Kasumi-1 (cell line): ENCODE measurements around the gene CES5A.
"Not testable (repeated sequence)": the region's sequence is repeated elsewhere in the genome, so short reads cannot be mapped to it uniquely, and the experiment has no call there.

Source experiments
- DNase-seq, 2 experiments: peaks; one replicate each; lab custom pipeline; 2025; lab: John Stamatoyannopoulos, UW

CES5A gene

DNA sequence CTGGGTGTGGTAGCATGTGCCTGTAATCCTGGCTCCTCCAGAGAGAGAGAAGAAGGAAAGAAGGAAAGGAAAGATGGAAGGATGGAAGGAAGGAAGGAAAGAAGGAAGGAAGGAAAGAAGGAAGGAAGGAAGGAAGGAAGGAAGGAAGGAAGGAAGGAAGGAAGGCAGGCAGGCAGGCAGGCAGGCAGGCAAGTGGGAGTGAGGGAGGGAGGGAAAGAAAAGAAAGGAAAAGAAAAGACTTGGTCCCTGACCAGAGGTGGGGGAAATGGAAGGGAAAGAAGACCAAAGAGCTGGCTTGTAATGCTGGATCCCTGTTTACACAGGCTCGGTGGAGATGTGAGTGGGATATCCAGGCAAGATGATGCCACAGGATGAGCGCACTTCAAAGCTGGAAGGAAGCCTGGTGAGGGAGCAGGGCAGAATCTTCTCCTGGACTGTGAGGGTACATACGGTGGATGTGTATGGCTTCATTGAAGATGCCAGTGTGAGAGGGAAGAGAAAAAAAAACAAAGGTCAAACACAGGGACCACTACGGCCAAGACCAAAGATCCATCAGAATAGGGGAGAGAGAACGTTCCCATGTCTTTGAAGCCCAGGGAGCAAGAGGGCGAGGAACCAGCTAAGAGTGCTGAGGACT, 44.4 kb downstream of the CES5A start:
- DNase-seq: no peak

- DNase-seq: not testable (repeated sequence)
These were observed 45.9 kb downstream of the CES5A start for GRCh38 chr16:55829232-55829631.

- no peak for DNase-seq
These were observed 46.5 kb downstream of the CES5A start for GRCh38 chr16:55828680-55829079.

DNA sequence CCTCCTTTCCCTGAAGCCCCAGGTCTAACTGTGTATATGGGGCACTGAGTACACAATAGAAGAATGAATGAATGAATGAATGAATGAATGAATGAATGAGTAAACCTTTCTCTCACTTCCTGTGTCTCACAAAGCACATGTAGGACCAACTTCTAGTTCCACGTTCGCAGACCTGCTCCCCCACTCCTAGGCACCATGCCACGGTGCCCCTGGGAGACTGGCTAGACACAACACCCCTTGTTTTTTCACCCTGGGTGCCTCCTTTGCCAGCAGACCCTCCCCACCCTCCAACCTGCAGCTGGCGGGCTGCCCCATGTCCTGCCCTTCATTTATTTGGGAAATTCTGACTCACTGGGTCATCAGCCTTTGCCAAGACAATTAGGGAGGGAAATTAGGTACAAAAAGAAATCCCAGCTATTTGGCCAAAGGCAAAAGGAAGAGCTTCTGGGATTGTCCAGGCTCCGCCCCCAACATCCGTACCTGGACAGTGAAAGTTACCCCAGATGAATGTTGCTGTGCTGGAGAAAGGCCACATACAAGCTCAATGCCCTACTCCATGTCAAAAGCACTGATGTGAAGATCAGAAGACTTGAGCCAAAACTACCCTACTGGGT, 50.0 kb downstream of the CES5A start:
- no peak for DNase-seq

- DNase-seq: no peak
These were observed 50.6 kb downstream of the CES5A start for GRCh38 chr16:55824473-55825000.

- DNase-seq: no peak
These were observed 52.8 kb downstream of the CES5A start for GRCh38 chr16:55822280-55822810.

- DNase-seq: no peak
These were observed 54.0 kb downstream of the CES5A start for GRCh38 chr16:55821210-55821609.

DNA sequence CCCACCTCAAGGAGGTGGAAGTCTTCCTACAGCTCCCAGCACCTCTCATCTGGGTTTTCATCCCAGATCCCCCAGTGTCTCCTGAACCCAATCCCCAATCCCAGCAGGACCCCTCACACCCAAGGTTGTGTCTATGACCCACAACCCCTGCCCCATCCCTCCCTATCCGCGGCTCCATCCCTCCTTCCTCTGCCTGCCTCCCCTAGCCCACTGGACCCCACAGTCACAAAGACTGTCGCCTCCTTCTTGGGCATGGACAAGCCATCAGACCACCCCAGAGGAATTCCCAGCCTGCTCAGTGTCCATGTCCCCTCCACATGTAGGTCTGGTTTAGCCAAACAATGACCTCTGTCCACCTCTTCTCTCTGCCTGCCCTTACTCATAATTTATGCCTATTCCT, 54.6 kb downstream of the CES5A start:
- no peak for DNase-seq

DNA sequence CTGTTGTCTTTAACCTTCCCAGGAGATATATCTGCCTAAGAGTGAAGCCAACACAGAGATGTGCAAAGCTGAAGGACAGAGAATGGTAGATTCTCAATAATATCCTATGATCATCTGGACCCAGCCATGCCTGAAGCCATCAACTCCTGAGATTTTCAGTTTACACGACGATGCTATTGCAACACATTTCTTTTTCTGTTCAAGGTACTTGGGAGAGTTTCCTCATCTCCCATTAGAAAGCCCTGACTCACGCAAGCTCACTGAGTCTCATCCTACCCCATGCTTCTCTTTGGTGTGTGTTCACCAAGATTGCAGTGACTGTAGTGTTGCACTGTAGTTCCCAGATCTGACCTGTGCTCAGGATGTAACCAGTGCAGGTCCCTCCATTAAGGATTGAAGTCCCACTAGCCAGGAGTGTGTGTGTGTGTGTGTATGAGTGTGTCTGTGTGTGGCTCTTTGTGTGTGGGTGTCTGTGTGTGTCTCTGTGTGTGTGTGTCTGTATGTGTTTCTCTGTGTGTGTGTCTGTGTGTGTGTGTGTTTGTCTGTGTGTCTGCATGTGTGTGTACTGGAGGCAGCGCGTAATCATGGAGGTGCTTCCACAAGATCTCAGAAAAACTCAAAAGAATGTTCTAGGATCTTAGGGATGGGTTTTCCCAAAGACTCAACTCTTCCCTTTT, 57.8 kb downstream of the CES5A start:
- no peak for DNase-seq

DNA sequence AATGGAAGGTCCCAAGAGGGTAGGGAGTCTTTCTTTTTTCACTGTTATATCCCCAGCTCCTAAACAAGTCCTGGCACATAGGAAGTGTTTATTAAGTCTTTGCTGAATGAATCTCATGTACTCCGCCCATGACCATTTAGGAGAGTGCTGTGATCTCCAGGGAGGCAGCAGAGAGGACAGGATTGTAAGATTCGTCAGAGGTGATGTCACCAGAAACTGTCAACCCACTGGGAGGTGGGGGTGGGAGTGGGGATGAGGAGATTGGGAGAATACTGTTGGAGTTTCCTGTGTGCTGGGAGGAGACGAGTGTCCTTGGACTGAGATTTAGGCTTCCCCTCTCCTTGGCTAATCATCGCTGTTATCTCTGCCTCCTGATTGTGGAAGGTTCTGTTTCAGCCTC, 59.0 kb downstream of the CES5A start:
- DNase-seq: not testable (repeated sequence)

- DNase-seq: no peak
These were observed 59.9 kb downstream of the CES5A start for GRCh38 chr16:55815320-55815719.

- not testable (repeated sequence) for DNase-seq
These were observed 61.0 kb downstream of the CES5A start for GRCh38 chr16:55814174-55814573.

DNA sequence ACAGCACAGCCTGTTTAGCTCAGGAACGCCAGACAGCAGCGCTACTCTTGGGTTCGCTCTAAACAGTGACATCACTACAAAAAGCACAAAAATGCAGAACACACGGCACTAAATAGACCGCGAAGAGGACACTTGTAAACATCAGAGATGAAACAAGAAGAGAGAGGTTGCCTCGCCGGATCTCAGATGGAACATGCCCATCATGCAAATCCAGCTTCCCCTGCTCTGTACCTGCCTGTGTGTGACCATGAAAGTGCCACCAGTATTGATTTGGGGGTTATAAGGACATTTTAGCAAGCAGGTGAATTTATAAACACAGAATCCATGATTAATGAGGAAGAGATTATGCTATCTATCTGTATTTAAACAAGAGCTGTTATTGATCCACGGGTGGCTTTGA, 61.4 kb downstream of the CES5A start:
- DNase-seq: not testable (repeated sequence)

DNA sequence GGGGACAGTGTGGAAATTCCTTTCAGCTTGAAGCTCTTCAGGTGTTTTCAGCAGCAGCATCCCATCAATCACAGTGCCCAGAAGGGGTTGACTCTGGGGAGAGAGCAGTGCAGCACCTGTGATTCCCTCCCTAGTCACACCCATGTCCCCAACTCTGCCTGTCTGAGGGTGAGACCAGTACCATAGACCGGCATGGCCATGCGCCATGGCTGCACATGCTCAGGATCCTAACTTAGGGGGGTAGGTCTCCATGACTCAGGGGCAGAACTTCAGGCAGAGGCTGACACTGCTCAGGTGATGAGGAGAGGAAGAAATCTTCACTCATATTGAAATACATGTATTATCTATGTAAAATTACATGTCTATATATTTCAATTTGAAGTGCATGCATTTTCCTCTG, 62.2 kb downstream of the CES5A start:
- no peak for DNase-seq

GRCh38 chr16:55811811-55812210, 63.4 kb downstream of the CES5A start:
- no peak for DNase-seq

DNA sequence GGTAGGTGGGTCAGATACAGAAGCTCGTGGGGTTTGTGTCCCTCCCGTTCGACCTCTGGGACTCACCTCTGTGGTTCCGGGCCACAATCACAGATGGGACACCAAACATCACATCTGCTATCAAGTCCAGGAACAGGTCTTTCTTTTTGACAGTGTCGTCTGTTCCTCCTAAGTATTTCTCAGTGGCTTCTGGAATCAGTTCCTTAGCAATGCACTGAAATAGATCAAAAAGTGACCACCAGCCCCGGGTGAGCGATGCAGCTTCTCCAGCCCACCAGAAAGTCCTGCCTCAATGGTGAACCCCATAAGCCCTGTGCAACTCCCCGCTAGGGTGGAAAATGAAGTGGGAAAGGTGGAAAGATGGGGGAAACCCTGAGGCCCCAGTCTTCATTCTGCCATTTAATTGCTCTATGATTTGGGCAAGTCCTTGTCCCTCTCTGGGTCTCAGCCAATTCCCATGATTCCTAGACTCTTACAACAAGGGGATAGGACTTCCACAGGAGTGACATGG, 64.7 kb downstream of the CES5A start:
- no peak for DNase-seq

DNA sequence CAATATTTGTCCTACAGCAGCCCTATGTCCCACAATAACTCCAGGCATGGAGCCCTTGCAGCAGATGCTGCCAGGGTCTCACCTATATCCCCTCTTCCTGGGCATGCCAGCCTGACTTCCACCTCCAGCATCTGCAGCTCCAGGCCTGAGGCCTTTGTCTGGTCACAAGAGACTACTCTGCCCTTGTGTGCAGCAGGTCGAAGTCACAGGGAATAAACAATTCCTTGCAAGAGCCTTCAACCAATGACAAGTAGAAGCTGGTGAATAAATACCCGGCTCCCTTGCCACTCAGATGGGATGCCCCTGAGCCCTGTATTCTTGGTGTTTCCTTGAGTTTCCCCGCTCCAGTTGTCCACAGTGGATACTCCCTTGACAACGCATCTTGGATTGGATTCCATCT, 65.3 kb downstream of the CES5A start:
- no peak for DNase-seq

DNA sequence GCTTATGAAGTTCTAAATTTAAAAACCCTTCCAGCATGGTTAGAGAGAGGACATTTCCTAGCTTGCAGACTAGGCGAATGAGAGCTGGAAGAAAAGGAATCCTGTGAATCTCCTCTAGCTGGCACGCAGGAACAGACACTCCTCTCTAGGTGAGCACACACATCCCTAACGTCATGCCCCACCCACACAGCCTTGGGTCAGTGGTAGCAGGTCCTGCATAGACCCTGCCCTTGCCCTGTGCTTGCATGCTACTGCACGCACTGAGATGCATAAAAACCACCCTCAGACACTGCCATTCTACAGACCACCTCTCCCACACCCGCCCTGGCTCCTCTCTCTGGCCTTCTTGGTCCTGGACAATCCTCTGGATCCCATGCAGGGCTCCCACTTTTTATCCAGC, 65.8 kb downstream of the CES5A start:
- no peak for DNase-seq

DNA sequence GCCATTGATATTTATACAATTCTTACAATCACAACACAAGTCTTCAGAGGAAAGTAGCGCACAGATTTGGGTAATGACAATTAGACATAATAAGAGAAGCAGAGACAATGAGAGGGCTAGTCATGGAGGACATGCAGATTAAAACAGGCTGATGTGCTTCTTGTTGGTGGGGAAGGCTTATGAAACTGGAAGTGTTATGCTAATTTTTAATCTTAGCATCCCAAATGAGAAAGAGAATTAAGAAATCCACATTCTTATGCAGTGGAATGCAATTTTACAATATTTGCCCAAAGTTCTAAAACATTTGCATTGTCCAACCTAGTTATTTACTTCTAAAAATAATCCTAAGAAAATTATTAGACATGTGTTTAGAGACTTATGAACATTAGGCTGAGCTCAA, 66.9 kb downstream of the CES5A start:
- not testable (repeated sequence) for DNase-seq

DNA sequence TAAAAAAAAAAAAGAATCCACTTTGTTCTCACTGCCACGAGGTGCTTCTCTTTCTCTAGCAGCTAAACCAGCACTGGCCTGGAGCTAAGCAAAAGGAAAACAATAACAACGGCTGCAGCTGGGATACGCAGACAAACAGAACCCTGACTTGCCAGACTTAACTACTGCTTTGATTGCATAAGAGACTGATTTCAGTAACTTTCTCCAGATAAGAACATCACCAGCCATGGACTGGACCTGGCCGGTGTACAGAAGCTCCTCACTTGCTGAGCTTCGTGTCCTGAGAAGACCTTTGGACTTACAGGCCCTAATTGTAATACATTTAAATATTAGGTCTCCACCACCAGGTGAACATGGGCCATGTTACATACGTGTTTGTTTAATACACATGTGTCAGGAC, 70.1 kb downstream of the CES5A start:
- not testable (repeated sequence) for DNase-seq

GRCh38 chr16:55803681-55804080, 71.5 kb downstream of the CES5A start:
- not testable (repeated sequence) for DNase-seq
